ENCODE results near the gene GNAZ.

DNA sequence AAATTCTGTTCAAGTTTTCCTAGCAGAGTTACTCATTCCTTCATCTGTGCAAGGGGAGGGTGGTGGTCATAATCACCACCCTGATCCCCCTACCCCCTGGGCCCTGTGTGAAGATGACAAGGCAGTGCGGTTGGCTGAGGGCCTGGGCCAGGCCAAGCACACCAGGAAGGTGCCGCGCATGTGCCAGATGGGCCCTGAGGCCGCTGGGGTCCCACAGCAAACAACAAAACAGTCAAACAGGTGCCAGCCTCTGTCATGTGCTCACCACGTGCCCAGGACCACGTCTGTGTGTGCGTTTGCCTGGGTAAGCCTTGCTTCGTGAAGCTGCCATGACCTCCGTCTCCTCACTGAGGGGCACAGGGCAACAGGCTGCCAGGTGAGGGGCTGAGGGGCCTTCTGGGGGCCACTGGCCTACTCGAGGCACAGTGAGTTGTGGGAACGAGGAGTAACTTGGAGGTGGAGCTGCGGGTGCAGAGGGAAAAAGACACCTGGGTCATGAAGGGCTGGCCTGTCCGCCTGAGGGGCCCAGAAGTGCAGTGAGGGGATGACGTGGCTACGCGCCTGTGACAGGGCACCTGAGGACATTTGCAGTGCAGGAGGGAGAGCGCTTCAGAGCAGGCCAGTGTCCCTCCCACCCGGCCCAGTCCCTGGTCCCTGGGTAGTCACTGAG lies 45.6 kb downstream of the GNAZ start:
- TF ChIP-seq, protein P1, sequence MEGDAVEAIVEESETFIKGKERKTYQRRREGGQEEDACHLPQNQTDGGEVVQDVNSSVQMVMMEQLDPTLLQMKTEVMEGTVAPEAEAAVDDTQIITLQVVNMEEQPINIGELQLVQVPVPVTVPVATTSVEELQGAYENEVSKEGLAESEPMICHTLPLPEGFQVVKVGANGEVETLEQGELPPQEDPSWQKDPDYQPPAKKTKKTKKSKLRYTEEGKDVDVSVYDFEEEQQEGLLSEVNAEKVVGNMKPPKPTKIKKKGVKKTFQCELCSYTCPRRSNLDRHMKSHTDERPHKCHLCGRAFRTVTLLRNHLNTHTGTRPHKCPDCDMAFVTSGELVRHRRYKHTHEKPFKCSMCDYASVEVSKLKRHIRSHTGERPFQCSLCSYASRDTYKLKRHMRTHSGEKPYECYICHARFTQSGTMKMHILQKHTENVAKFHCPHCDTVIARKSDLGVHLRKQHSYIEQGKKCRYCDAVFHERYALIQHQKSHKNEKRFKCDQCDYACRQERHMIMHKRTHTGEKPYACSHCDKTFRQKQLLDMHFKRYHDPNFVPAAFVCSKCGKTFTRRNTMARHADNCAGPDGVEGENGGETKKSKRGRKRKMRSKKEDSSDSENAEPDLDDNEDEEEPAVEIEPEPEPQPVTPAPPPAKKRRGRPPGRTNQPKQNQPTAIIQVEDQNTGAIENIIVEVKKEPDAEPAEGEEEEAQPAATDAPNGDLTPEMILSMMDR (IDR thresholded peaks at IDR 0.05; ENCODE audit: low read length): no peak
- TF ChIP-seq EZH2 (optimal IDR thresholded peaks at IDR 0.05; ENCODE audit: low read depth, low read length): no peak
